Endothelial cell of hepatic sinusoid (primary cell): ENCODE data around the gene ANP32D.
"Not testable (repeated sequence)": the region's sequence is repeated elsewhere in the genome, so short reads cannot be mapped to it uniquely, and the experiment has no call there.

ENCODE experiments used
- in situ Hi-C: cut with HindIII; loops from 2 replicates; pipeline ENCODE4 v1.10.0; 2017; ENCODE audit warnings: low sequenced_read_pairs

Gene ANP32D

GRCh38 chr12:48489456-48489855 lies 17.1 kb downstream of the ANP32D start:
- in situ Hi-C loops = not testable (repeated sequence)

GRCh38 chr12:48500281-48500680 lies 27.9 kb downstream of the ANP32D start:
- in situ Hi-C loops = not testable (repeated sequence)

GRCh38 chr12:48506836-48507235 lies 34.5 kb downstream of the ANP32D start:
- in situ Hi-C loops = not testable (repeated sequence)

- in situ Hi-C loops = no loop called here
Observed at GRCh38 chr12:48508987-48509386, 36.6 kb downstream of the ANP32D start.

GRCh38 chr12:48510111-48510510 lies 37.8 kb downstream of the ANP32D start:
- in situ Hi-C loops = no loop called here

GRCh38 chr12:48512855-48513254 lies 40.5 kb downstream of the ANP32D start:
- in situ Hi-C loops = no loop called here

- in situ Hi-C loops = no loop called here
Observed at GRCh38 chr12:48514728-48515127, 42.4 kb downstream of the ANP32D start.

- in situ Hi-C loops = not testable (repeated sequence)
Observed at GRCh38 chr12:48520381-48520780, 48.0 kb downstream of the ANP32D start.
